GM10847 (cell line): ENCODE measurements around the gene CREBL2.

Experiments
- POLR2A ChIP-seq: IDR thresholded peaks from 2 replicates; pipeline ENCODE4 v1.6.1; 2011; ENCODE audit not compliant: insufficient read length; ENCODE audit errors: extremely low read depth

Gene CREBL2

DNA sequence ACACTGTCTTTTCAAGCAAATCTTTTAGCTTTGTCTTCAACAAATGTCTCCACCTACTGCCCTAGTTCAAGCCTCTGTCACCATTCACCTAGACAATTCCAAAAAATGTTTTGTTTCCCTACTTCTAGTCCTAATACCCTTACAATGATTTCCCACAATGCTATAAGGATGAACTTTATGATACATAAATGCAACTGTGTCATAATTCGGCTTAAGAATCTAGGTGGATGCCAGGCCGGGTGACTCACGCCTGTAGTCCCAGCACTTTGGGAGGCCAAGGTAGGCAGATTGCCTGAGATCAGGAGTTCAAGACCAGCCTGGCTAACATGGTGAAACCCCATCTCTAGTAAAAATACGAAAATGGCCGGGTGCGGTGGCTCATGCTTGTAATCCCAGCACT lies 20.7 kb upstream of the CREBL2 start:
- no peak for TF ChIP-seq POLR2A

DNA sequence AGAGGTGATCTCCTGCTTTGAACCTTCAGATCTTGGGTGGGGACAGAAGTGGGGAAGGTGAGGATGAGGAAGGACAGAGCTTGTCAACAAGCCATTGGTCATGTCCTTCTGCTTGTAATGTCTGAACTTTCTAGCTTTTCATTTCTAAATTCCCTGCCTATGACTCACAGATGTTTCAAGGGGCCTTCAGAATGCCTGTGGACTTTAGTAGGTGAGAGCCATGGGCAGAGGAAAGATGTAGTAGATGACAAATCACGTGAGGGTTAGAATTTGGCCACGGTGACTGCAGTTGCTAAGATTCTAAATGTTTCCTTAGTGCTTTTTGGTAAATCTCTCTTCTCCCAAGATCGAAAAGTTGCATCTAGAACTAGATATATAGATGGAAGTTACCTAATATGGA lies 18.7 kb upstream of the CREBL2 start:
- no peak for TF ChIP-seq POLR2A

- TF ChIP-seq POLR2A = no peak
These were observed 12.8 kb upstream of the CREBL2 start for GRCh38 chr12:12598864-12599263.

DNA sequence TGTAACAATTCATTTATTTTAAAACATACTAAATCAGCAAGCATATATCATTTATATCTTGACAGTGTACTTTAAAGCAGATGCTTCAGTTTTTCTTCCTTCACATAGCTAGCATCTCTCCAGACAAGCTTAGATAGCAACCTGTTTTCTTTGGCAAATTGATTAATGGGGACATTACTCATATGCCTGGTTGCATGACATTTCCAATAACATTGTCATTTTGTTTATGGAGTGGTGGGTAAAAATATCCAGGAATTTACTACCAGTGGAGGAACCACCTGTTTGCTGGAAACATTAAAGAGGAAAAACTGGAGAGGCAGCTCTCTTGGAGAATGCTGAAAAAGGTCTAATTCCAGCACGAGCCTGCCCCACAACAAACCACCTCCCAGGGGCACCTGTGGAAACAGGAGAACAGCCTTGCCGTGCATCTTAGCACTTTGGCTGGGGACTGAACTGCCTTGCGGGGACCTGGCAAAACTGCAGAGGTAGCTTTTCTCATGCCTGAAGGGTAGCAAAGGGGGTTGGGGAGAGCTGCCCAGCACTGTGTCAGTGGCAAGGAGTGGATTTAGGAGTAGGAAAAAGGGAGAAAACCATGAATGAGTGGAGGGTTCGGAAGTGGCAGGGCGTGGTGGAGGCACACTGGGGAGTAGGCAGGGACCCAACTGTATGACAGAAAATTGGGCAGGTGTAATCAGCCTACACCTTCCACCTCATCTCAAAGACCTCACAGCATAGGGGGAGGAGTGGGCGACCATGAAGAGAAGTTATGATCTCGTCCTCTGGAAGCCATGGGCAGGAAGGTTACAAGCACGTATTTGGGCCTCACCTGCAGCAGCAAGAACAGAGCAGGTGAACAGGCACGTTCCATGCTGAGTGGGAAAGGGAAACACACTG lies 11.7 kb upstream of the CREBL2 start:
- TF ChIP-seq POLR2A = no peak

GRCh38 chr12:12600659-12601058 lies 11.0 kb upstream of the CREBL2 start:
- no peak for TF ChIP-seq POLR2A

DNA sequence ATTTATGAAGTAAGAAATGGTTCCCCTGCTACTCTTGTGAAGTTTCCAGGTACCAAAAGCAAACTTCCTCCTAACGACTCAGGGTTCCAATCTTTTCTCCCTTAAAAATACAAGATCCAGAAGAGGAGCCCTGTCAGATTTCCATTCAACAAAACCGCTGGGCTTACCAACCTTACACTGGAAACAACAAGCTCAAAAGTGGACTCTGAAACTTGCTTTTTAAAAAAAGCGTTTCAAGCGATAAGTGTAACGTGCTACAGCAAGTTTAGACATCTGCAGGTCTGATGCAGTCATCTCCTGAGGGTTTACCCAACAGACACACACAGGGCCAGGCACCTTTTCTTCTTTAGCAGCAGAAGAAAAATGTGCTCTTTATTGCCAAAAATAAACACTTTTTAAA lies 6.9 kb upstream of the CREBL2 start:
- no peak for TF ChIP-seq POLR2A

- no peak for TF ChIP-seq POLR2A
These were observed 4.7 kb upstream of the CREBL2 start for GRCh38 chr12:12606781-12607589.

- TF ChIP-seq POLR2A = no peak
These were observed 3.1 kb upstream of the CREBL2 start for GRCh38 chr12:12608557-12608957.

GRCh38 chr12:12609692-12610091 lies 2.0 kb upstream of the CREBL2 start:
- TF ChIP-seq POLR2A = no peak

DNA sequence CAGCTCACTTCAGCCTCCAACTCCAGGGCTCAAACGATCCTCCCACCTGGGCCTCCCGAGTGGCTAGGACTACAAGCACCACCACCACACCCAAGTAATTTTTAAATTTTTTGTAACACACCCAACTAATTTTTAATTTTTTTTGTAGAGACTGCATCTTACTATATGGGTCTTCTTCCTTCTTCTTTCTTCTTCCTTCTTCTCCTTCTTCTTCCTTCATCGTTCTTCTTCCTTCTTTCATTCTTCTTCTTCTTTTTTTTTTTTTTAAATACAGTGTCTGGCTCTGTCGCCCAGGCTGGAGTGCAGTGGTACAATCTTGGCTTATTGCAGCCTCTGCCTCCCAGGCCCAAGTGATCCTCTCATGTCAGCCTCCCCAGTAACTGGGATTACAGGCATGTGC lies 965 bp upstream of the CREBL2 start:
- no peak for TF ChIP-seq POLR2A

DNA sequence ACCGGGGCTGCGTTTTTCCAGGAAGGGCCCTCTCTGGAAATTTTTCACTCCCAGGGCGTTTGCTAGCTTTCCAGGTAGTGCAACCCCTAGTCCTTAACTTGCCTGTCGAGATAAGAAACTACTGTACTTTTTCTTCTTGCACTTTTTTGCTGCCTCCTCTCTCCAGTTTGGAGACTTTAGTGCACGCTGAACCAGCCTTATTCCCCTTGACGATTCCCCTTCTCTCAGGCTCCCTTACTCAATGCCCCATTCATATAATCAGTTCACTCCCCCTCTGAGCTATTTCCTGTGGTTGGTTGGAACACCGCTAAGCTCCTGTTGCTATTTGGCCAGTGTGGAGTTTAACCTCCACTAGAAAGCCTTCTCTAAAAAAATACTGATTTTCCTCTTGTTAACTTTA lies 682 bp downstream of the CREBL2 start:
- no peak for TF ChIP-seq POLR2A

DNA sequence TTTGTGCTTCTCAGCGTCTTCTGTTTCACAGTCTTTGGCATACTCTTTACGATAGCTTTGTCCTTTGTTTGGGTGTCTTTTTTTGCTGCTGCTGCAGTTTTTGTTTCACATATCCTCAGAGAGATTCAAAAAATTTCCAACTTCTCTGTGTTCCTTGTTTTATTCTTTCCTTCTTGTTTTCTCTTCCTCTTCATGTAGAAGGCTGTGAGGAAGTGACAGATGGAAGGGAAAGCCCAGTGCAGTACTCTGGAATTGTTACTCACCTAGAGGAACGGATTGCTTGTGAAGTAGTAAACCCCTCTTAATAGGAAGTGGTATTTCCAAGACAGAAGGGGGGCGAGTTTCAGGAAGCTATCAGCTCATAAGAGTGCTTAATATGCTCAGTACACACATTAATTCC lies 1.7 kb downstream of the CREBL2 start:
- TF ChIP-seq POLR2A = no peak

- TF ChIP-seq POLR2A = no peak
These were observed 2.7 kb downstream of the CREBL2 start for GRCh38 chr12:12614342-12614741.

DNA sequence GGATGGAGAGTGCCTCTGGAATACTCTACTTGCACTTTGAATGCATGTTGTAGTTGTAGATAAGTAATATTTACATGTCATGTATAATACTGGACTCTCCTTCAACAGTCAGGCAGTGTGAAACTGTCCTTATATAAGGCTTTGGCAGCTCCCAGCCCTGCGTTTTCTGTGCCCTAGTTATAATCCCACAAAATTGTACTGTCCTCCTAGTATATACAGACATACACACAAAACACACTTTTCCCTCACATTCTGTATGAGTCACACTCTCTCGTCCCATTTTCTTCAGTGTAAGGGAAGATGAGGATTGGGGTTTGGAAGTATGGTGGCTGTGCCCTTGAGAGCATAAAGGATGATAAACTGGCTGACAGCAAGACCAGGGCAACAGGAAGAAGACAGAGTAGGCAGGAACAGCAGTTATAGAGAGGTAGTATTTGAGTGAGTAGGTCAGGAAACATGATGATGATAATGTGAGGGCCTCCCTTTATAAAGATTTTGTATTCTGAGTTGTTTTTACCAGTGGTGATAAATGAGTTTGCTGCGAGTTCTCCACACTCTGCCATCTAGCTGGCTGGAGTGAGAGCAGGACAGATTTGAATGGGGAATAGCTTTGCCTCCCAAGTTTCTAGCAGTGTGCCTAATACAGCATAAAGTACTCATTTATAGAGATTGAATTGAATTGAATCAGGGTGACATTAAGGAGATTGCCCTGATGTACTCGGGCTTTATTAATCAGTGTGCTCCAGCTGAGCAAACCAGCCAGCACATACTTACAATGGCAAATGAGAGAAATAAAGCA lies 5.0 kb downstream of the CREBL2 start:
- no peak for TF ChIP-seq POLR2A

GRCh38 chr12:12620730-12621315 lies 9.1 kb downstream of the CREBL2 start:
- no peak for TF ChIP-seq POLR2A
